ENCODE measurements around the gene GRAP. TPM values are rescaled to one million over a fixed set of nuclear protein-coding genes. Genes with fewer than 3 reads are reported as not detected.

The GRAP gene
- total and polyA plus RNA-seq, 7 experiments from 2014 or later, result 31.9 to 162 (median 84.4) TPM

GRCh38 chr17:18971801-18972200 lies 75.0 kb downstream of the GRAP start:
- ATAC-seq, result no peak
- Mint-ChIP-seq H3K9me3 (no peaks in the 10 kb centered on the region), H3K27me3 (no peaks in the 10 kb centered on the region), H3K36me3 (peaks cover 0 to 2% (median 0%) of the 10 kb centered on the region in 5 donors), H3K4me1 (peaks cover 0 to 14% (median 8%) of the 10 kb centered on the region in 7 donors), H3K4me3 (no peak overlapping the region), H3K27ac (no peak overlapping the region)
- intact Hi-C loops (cut with micrococcal nuclease), result no loop called here
- Histone ChIP-seq H3K4me3 (ENCODE audit: low read length) (no peak overlapping the region), H3K36me3 (ENCODE audit: control insufficient read depth in 2 of 3, insufficient read depth in 3 of 3, low read length in 3 of 3) (peaks cover 0 to 7% (median 0%) of the 10 kb centered on the region in 3 experiments), H3K27me3 (ENCODE audit: control insufficient read depth in 2 of 2, insufficient read depth in 2 of 2, low read length in 2 of 2) (no peaks in the 10 kb centered on the region), H3K27ac (ENCODE audit: low read depth, low read length) (no peak overlapping the region), H3K9me3 (ENCODE audit: control insufficient read depth in 2 of 3, low read length in 3 of 3) (no peaks in the 10 kb centered on the region), H3K4me1 (ENCODE audit: control insufficient read depth in 2 of 2, insufficient read depth in 2 of 2, low read length in 2 of 2) (no peaks in the 10 kb centered on the region)
- ChIA-PET CTCF (interaction anchor here (0.9 kb wide), 1 partner anchor 11 kb away, joined by 3 read pairs; no protein-coding TSS in a partner anchor), POLR2A (no interaction called here)
- no peak for DNase-seq

Other genes starting within 250 kb of the GRAP start
- 10 to 100 TPM; 31.4 to 64.4 (median 59.4) TPM for gene PRPSAP2, start 188.8 kb downstream of the GRAP start, total RNA-seq
- gene PRPSAP2, start 188.8 kb downstream of the GRAP start, polyA plus RNA-seq, result 10 to 100 TPM; 48.1 to 63.0 TPM
- under 1 TPM in 1 of 5 experiments, not detected in 4; 0.17 TPM for gene SLC5A10, start 94.8 kb downstream of the GRAP start, total RNA-seq
- under 1 TPM; 0.15 to 0.37 TPM for gene SLC5A10, start 94.8 kb downstream of the GRAP start, polyA plus RNA-seq
- 1 to 10 TPM; 3.9 to 9.1 (median 6.9) TPM for gene FAM83G, start 42.2 kb downstream of the GRAP start, total RNA-seq
- gene FAM83G, start 42.2 kb downstream of the GRAP start, polyA plus RNA-seq, result 1 to 10 TPM; 1.6 to 3.6 TPM
- 100 to 1,000 TPM in 2 of 5 experiments, 10 to 100 TPM in 3; 25.1 to 105 (median 32.8) TPM for gene GRAPL, start 80.6 kb upstream of the GRAP start, total RNA-seq
- gene GRAPL, start 80.6 kb upstream of the GRAP start, polyA plus RNA-seq, result 1 to 10 TPM; 3.9 TPM
- gene EPN2, start 190.4 kb upstream of the GRAP start, total RNA-seq, result 1 to 10 TPM; 5.3 to 7.2 (median 6.4) TPM
- gene EPN2, start 190.4 kb upstream of the GRAP start, polyA plus RNA-seq, result 10 to 100 TPM in 1 of 2 donors, 1 to 10 TPM in 1; 3.9 to 11.5 TPM